NCI-H446 (cell line): ENCODE measurements around the gene CYB5R4.
"Not testable (repeated sequence)": the region's sequence is repeated elsewhere in the genome, so short reads cannot be mapped to it uniquely, and the experiment has no call there.

Experiments used
- DNase-seq, 2 experiments: peaks; one replicate each; lab custom pipeline; 2025; lab: John Stamatoyannopoulos, UW

CYB5R4 gene

GRCh38 chr6:83867043-83867442, 7.6 kb downstream of the CYB5R4 start:
- no peak for DNase-seq

- no peak for DNase-seq
These were observed 8.2 kb downstream of the CYB5R4 start for GRCh38 chr6:83867527-83868161.

GRCh38 chr6:83868639-83869038, 9.2 kb downstream of the CYB5R4 start:
- no peak for DNase-seq

- DNase-seq: no peak
These were observed 11.2 kb downstream of the CYB5R4 start for GRCh38 chr6:83870649-83871048.

GRCh38 chr6:83872386-83873118, 13.1 kb downstream of the CYB5R4 start:
- no peak for DNase-seq

GRCh38 chr6:83873869-83874268, 14.4 kb downstream of the CYB5R4 start:
- no peak for DNase-seq

- no peak for DNase-seq
These were observed 16.4 kb downstream of the CYB5R4 start for GRCh38 chr6:83875843-83876242.

- no peak for DNase-seq
These were observed 19.6 kb downstream of the CYB5R4 start for GRCh38 chr6:83878902-83879644.

- DNase-seq: no peak
These were observed 20.3 kb downstream of the CYB5R4 start for GRCh38 chr6:83879746-83880145.

- no peak for DNase-seq
These were observed 23.8 kb downstream of the CYB5R4 start for GRCh38 chr6:83883240-83883639.

GRCh38 chr6:83884523-83884922, 25.0 kb downstream of the CYB5R4 start:
- DNase-seq: peak; percentile 23 to 64

- DNase-seq: no peak
These were observed 26.5 kb downstream of the CYB5R4 start for GRCh38 chr6:83885984-83886383.

GRCh38 chr6:83889621-83890020, 30.1 kb downstream of the CYB5R4 start:
- no peak for DNase-seq

- no peak for DNase-seq
These were observed 31.0 kb downstream of the CYB5R4 start for GRCh38 chr6:83890520-83890919.

GRCh38 chr6:83891586-83891985, 32.1 kb downstream of the CYB5R4 start:
- no peak for DNase-seq

- DNase-seq: no peak
These were observed 33.5 kb downstream of the CYB5R4 start for GRCh38 chr6:83893024-83893423.

- DNase-seq: not testable (repeated sequence)
These were observed 37.6 kb downstream of the CYB5R4 start for GRCh38 chr6:83897094-83897493.

GRCh38 chr6:83901624-83902023, 42.1 kb downstream of the CYB5R4 start:
- no peak for DNase-seq

GRCh38 chr6:83904395-83904794, 44.9 kb downstream of the CYB5R4 start:
- no peak for DNase-seq

- DNase-seq: no peak
These were observed 46.2 kb downstream of the CYB5R4 start for GRCh38 chr6:83905648-83906047.

GRCh38 chr6:83907623-83908390, 48.3 kb downstream of the CYB5R4 start:
- DNase-seq: not testable (repeated sequence)

GRCh38 chr6:83908813-83909212, 49.3 kb downstream of the CYB5R4 start:
- DNase-seq: no peak
